OCI-LY3 (cell line): ENCODE results near the gene PABPN1L.

Experiments used
- EZH2phosphoT487 ChIP-seq: fragments of 200-600 bp; shearing (Covaris generic); IDR thresholded peaks from 2 replicates; pipeline ENCODE4 v1.6.1; 2018; ENCODE audit warnings: antibody characterized with exemption, mixed run types, low read depth
- TF ChIP-seq, protein P1 (sequence below): fragments of 200-600, 300-600 bp; sonication (generic); IDR thresholded peaks from 2 replicates; pipeline ENCODE4 v1.5.1; 2014; ENCODE audit warnings: antibody characterized with exemption, low read length, low read depth

- no peak for TF ChIP-seq EZH2phosphoT487
- TF ChIP-seq, protein P1, sequence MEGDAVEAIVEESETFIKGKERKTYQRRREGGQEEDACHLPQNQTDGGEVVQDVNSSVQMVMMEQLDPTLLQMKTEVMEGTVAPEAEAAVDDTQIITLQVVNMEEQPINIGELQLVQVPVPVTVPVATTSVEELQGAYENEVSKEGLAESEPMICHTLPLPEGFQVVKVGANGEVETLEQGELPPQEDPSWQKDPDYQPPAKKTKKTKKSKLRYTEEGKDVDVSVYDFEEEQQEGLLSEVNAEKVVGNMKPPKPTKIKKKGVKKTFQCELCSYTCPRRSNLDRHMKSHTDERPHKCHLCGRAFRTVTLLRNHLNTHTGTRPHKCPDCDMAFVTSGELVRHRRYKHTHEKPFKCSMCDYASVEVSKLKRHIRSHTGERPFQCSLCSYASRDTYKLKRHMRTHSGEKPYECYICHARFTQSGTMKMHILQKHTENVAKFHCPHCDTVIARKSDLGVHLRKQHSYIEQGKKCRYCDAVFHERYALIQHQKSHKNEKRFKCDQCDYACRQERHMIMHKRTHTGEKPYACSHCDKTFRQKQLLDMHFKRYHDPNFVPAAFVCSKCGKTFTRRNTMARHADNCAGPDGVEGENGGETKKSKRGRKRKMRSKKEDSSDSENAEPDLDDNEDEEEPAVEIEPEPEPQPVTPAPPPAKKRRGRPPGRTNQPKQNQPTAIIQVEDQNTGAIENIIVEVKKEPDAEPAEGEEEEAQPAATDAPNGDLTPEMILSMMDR: no peak
Measured at GRCh38 chr16:88841521-88842307, 24.7 kb downstream of the PABPN1L start.
